ENCODE data around the gene DCAF11. TPM values are rescaled to one million over a fixed set of nuclear protein-coding genes. Genes with fewer than 3 reads are reported as not detected.
"Not testable (repeated sequence)": the region's sequence is repeated elsewhere in the genome, so short reads cannot be mapped to it uniquely, and the experiment has no call there.

DCAF11 gene
- total RNA-seq, 4 donors from 2014 or later, result 64.2 to 71.7 (median 68.3) TPM

- WGBS, result 97% methylated on average over 7 of the region's 7 CpGs
- Histone ChIP-seq H3K27me3 (no peaks in the 10 kb centered on the region), H3K36me3 (peaks cover 35% of the 10 kb centered on the region), H3K4me3 (no peak overlapping the region), H3K4me1 (peaks cover 6% of the 10 kb centered on the region), H3K27ac (no peak overlapping the region), H3K9me3 (no peaks in the 10 kb centered on the region)
- no peak for DNase-seq (ENCODE audit: low spot score in 2 of 2)
- no peak for TF ChIP-seq CTCF (IDR thresholded peaks at IDR 0.05)
- TF ChIP-seq POLR2A (IDR thresholded peaks at IDR 0.05), result no peak
- TF ChIP-seq EP300 (IDR thresholded peaks at IDR 0.05), result no peak
- no peak for TF ChIP-seq POLR2AphosphoS5 (IDR thresholded peaks at IDR 0.05)
These were observed 12.1 kb upstream of the DCAF11 start for GRCh38 chr14:24102357-24103048.

- 94% methylated on average over 10 of the region's 13 CpGs for WGBS
- no peak for TF ChIP-seq EP300 (IDR thresholded peaks at IDR 0.05)
- no peak for TF ChIP-seq CTCF (IDR thresholded peaks at IDR 0.05)
- Histone ChIP-seq H3K4me3 (no peak overlapping the region), H3K9me3 (no peaks in the 10 kb centered on the region), H3K27ac (no peak overlapping the region), H3K36me3 (peaks cover 29% of the 10 kb centered on the region), H3K27me3 (no peaks in the 10 kb centered on the region), H3K4me1 (peaks cover 6% of the 10 kb centered on the region)
- no peak for DNase-seq (ENCODE audit: low spot score in 2 of 2)
These were observed 11.1 kb upstream of the DCAF11 start for GRCh38 chr14:24103451-24103850.

- H3K4me3 ChIP-seq; DNase-seq (ENCODE audit: low spot score in 2 of 2); H3K27ac ChIP-seq; H3K9me3 ChIP-seq; H3K27me3 ChIP-seq: not testable (repeated sequence)
- H3K36me3 ChIP-seq, result peaks cover 11% of the 10 kb centered on the region
- WGBS, result 91% methylated on average over 8 of the region's 8 CpGs
- peaks cover 14% of the 10 kb centered on the region for H3K4me1 ChIP-seq
These were observed 8.9 kb upstream of the DCAF11 start for GRCh38 chr14:24105609-24106239.

GRCh38 chr14:24106672-24107271 is 7.8 kb upstream of the DCAF11 start:
- DNase-seq (ENCODE audit: low spot score in 2 of 2), result no peak
- Histone ChIP-seq H3K4me3 (no peak overlapping the region), H3K27me3 (no peaks in the 10 kb centered on the region), H3K36me3 (peaks cover 11% of the 10 kb centered on the region), H3K4me1 (peaks cover 14% of the 10 kb centered on the region), H3K27ac (no peak overlapping the region), H3K9me3 (no peaks in the 10 kb centered on the region)
- TF ChIP-seq CTCF (IDR thresholded peaks at IDR 0.05) (no peak), POLR2A (IDR thresholded peaks at IDR 0.05) (no peak), EP300 (IDR thresholded peaks at IDR 0.05) (no peak), POLR2AphosphoS5 (IDR thresholded peaks at IDR 0.05) (no peak)
- 89% methylated on average over 4 of the region's 4 CpGs for WGBS

GRCh38 chr14:24108336-24108874 is 6.2 kb upstream of the DCAF11 start:
- H3K4me1 ChIP-seq, result peaks cover 16% of the 10 kb centered on the region
- no peaks in the 10 kb centered on the region for H3K9me3 ChIP-seq
- H3K27ac ChIP-seq, result no peak overlapping the region
- no peak for DNase-seq (ENCODE audit: low spot score in 2 of 2)
- WGBS, result 45% methylated on average over 5 of the region's 5 CpGs
- no peak overlapping the region for H3K4me3 ChIP-seq
- H3K36me3 ChIP-seq, result peaks cover 2% of the 10 kb centered on the region
- TF ChIP-seq CTCF (IDR thresholded peaks at IDR 0.05), result no peak
- no peak for TF ChIP-seq EP300 (IDR thresholded peaks at IDR 0.05)
- TF ChIP-seq POLR2AphosphoS5 (IDR thresholded peaks at IDR 0.05), result no peak
- TF ChIP-seq POLR2A (IDR thresholded peaks at IDR 0.05), result no peak
- H3K27me3 ChIP-seq, result no peaks in the 10 kb centered on the region
